Activated CD4-positive, CD25-positive, alpha-beta regulatory T cell treated with anti-CD3 and anti-CD28 coated beads, Interleukin-2, amount 50 U/mL, for 72 hours (primary cell): ENCODE results near the gene PRIM2.
"Not testable (repeated sequence)": the region's sequence is repeated elsewhere in the genome, so short reads cannot be mapped to it uniquely, and the experiment has no call there.

Source experiments
- DNase-seq: peaks from one replicate; pipeline ENCODE4 v3.0.0; 2021

Gene PRIM2

GRCh38 chr6:57449496-57450066, 132.2 kb downstream of the PRIM2 start:
- DNase-seq, result not testable (repeated sequence)

- not testable (repeated sequence) for DNase-seq
Measured at GRCh38 chr6:57459781-57460180, 142.4 kb downstream of the PRIM2 start.

GRCh38 chr6:57461022-57461421, 143.6 kb downstream of the PRIM2 start:
- DNase-seq, result not testable (repeated sequence)

GRCh38 chr6:57463809-57464208, 146.4 kb downstream of the PRIM2 start:
- DNase-seq, result not testable (repeated sequence)

GRCh38 chr6:57465968-57466367, 148.5 kb downstream of the PRIM2 start:
- DNase-seq, result not testable (repeated sequence)

GRCh38 chr6:57469072-57469471, 151.6 kb downstream of the PRIM2 start:
- DNase-seq, result no peak

GRCh38 chr6:57470148-57470547, 152.7 kb downstream of the PRIM2 start:
- DNase-seq, result not testable (repeated sequence)

GRCh38 chr6:57471314-57471864, 154.0 kb downstream of the PRIM2 start:
- not testable (repeated sequence) for DNase-seq

GRCh38 chr6:57472861-57473362, 155.5 kb downstream of the PRIM2 start:
- DNase-seq, result not testable (repeated sequence)

- not testable (repeated sequence) for DNase-seq
Measured at GRCh38 chr6:57474862-57475475, 157.5 kb downstream of the PRIM2 start.

GRCh38 chr6:57475656-57476055, 158.2 kb downstream of the PRIM2 start:
- not testable (repeated sequence) for DNase-seq

- not testable (repeated sequence) for DNase-seq
Measured at GRCh38 chr6:57480194-57480593, 162.8 kb downstream of the PRIM2 start.

GRCh38 chr6:57481121-57481520, 163.7 kb downstream of the PRIM2 start:
- not testable (repeated sequence) for DNase-seq

GRCh38 chr6:57482471-57482870, 165.0 kb downstream of the PRIM2 start:
- not testable (repeated sequence) for DNase-seq

GRCh38 chr6:57486494-57487081, 169.2 kb downstream of the PRIM2 start:
- DNase-seq, result not testable (repeated sequence)

- not testable (repeated sequence) for DNase-seq
Measured at GRCh38 chr6:57488551-57488950, 171.1 kb downstream of the PRIM2 start.

GRCh38 chr6:57489887-57490286, 172.5 kb downstream of the PRIM2 start:
- DNase-seq, result not testable (repeated sequence)

- DNase-seq, result not testable (repeated sequence)
Measured at GRCh38 chr6:57491795-57492194, 174.4 kb downstream of the PRIM2 start.

GRCh38 chr6:57496251-57496650, 178.8 kb downstream of the PRIM2 start:
- DNase-seq, result not testable (repeated sequence)

GRCh38 chr6:57500368-57501021, 183.1 kb downstream of the PRIM2 start:
- DNase-seq, result not testable (repeated sequence)

- not testable (repeated sequence) for DNase-seq
Measured at GRCh38 chr6:57502387-57502786, 185.0 kb downstream of the PRIM2 start.

GRCh38 chr6:57505251-57505650, 187.8 kb downstream of the PRIM2 start:
- not testable (repeated sequence) for DNase-seq

GRCh38 chr6:57510390-57510789, 193.0 kb downstream of the PRIM2 start:
- DNase-seq, result not testable (repeated sequence)
